Keratinocyte (primary cell): ENCODE results near the gene KRT38.

Experiments used
- CTCF ChIP-seq, 3 experiments: IDR thresholded peaks in 1 of 3; conservative IDR thresholded peaks in 1 of 3; optimal IDR thresholded peaks in 1 of 3; 2 replicates in 2 of 3; 3 replicates in 1 of 3; pipeline versions ENCODE3 to v1.5.1; 2011; ENCODE audit warnings: low read length in 3 of 3, mild to moderate bottlenecking in 3 of 3, moderate library complexity in 2 of 3, control low read depth in 1 of 3, inconsistent platforms in 1 of 3; ENCODE audit not compliant: insufficient read depth in 2 of 3; ENCODE audit errors: extremely low read depth in 1 of 3
- EZH2 ChIP-seq: IDR thresholded peaks from one replicate; pipeline ENCODE4 v1.6.1; 2012; ENCODE audit warnings: inconsistent platforms, mild to moderate bottlenecking, low read length, moderate library complexity

DNA sequence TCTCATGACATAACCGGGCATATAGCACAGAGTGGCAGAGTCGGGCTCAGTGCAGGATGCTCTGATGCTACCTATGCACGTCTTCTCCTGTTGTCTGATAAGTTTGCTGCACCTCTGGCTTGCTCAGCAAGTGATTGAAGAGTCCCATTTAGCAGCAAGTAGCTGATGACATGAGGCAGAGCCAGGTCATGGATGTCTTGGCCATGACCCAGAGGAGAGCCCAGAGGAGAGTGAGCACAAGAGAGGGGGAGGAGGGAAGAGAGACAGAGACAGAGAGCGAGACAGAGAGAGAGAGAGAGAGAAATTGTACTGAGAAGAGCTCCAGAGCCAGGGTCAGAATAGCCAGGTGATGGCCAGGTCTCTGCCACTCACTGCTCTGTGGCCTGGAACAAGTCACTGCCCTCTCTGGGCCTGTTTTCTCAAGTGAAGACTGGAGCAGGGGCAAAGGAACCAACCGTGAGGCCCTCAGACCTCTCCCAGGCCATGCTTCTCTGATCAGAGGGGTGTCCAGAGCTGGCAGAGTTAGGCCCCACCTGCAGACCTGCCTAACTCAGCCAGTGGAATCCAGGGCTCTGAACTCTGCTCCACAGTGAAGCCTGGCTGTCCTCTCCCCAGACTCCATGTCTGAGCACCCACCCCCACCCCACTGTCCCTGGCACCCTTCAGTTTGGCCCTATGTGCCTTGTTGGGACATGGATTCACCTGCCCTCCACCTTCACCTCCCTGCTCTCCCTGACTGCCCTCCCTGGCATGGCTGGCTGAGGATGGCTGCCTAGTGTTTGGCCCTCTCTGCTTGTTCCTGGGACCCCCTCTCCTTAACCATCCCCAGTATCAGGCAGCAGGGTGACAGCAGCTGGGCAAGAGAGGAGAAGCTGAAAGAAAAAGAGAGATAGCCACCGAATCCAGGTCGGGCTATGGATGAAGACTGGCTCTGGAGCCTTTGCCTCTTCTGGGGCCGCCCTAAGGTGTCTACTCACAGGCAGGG lies 44.4 kb upstream of the KRT38 start:
- TF ChIP-seq CTCF (optimal IDR thresholded peaks at IDR 0.05 in 1 of 3, IDR thresholded peaks at IDR 0.05 in 1 of 3, conservative IDR thresholded peaks at IDR 0.05 in 1 of 3; ENCODE audit: extremely low read depth in 1 of 3, insufficient read depth in 2 of 3, low read length in 3 of 3) (no peak), EZH2 (no peak)
